ENCODE results near the gene TIMP2. TPM values are rescaled to one million over a fixed set of nuclear protein-coding genes. Genes with fewer than 3 reads are reported as not detected.

TIMP2 gene
- total RNA-seq, 1 experiment from 2014 or later, result 62.4 TPM

GRCh38 chr17:78840530-78840779 lies 84.7 kb downstream of the TIMP2 start:
- TF ChIP-seq REST (IDR thresholded peaks at IDR 0.05; ENCODE audit: insufficient read depth in 1 of 2, low read depth in 2 of 2, low read length in 1 of 2), result no peak; a peak in 1 of 4 replicates
- TF ChIP-seq CTCF (IDR thresholded peaks at IDR 0.05), result no peak
- TF ChIP-seq SIN3A (IDR thresholded peaks at IDR 0.05; ENCODE audit: borderline replicate concordance, insufficient read depth, low read depth, low read length), result 0 out of 2 replicates have a peak, but pooled peaks have one; percentile 40
- peak; percentile 50 for ATAC-seq
- POLR2A ChIA-PET, result no interaction called here
- no TSS peak for BruUV-seq (replicated peaks)
- CTCF ChIA-PET, result no interaction called here
- Histone ChIP-seq H3K27me3 (ENCODE audit: control insufficient read depth, insufficient read depth, low read length) (no peaks in the 10 kb centered on the region), H3K9me3 (ENCODE audit: control insufficient read depth, insufficient read depth, low read depth, low read length) (no peaks in the 10 kb centered on the region), H3K27ac (ENCODE audit: low read length) (peak overlapping the region; percentile 83), H3K36me3 (ENCODE audit: control insufficient read depth, insufficient read depth, low read length) (peaks cover 32% of the 10 kb centered on the region; the same call in 1 of the 2 replicates), H3K4me3 (ENCODE audit: low read depth in 2 of 2, low read length in 2 of 2) (peak overlapping the region; percentile 88 to 94), H3K4me1 (ENCODE audit: control insufficient read depth, insufficient read depth, low read length) (peaks cover 24% of the 10 kb centered on the region)
- intact Hi-C loops (cut with micrococcal nuclease; ENCODE audit: unreplicated experiment) (no loop called here), in situ Hi-C loops (cut with HindIII; ENCODE audit: low pct_unique_long_range_greater_than_20kb, low sequenced_read_pairs) (loop anchor here (25.0 kb wide), 1 partner anchor 353 kb away; no protein-coding TSS in a partner anchor)
- DNase-seq (ENCODE audit: low read depth, low spot score), result no peak

GRCh38 chr17:78839762-78840529 lies 85.2 kb downstream of the TIMP2 start:
- no peaks in the 10 kb centered on the region for H3K27me3 ChIP-seq (ENCODE audit: control insufficient read depth, insufficient read depth, low read length)
- BruUV-seq (replicated peaks), result no TSS peak
- H3K9me3 ChIP-seq (ENCODE audit: control insufficient read depth, insufficient read depth, low read depth, low read length), result no peaks in the 10 kb centered on the region
- DNase-seq (ENCODE audit: low read depth, low spot score) (no peak), ATAC-seq (peak; percentile 10; the same call in 1 of the 2 replicates)
- in situ Hi-C loops (cut with HindIII; ENCODE audit: low pct_unique_long_range_greater_than_20kb, low sequenced_read_pairs) (loop anchor here (25.0 kb wide), 1 partner anchor 353 kb away; no protein-coding TSS in a partner anchor), intact Hi-C loops (cut with micrococcal nuclease; ENCODE audit: unreplicated experiment) (no loop called here)
- peaks cover 36% of the 10 kb centered on the region; the same call in 1 of the 2 replicates for H3K36me3 ChIP-seq (ENCODE audit: control insufficient read depth, insufficient read depth, low read length)
- TF ChIP-seq POLR2AphosphoS5 (IDR thresholded peaks at IDR 0.05; ENCODE audit: low read depth, low read length) (no peak), CTCF (IDR thresholded peaks at IDR 0.05) (no peak), SIN3A (IDR thresholded peaks at IDR 0.05; ENCODE audit: borderline replicate concordance, insufficient read depth, low read depth, low read length) (no peak; the same call in 1 of the 2 replicates), TCF7L2 (IDR thresholded peaks at IDR 0.05; ENCODE audit: low read depth, low read length) (no peak), REST (IDR thresholded peaks at IDR 0.05; ENCODE audit: insufficient read depth in 1 of 2, low read depth in 2 of 2, low read length in 1 of 2) (no peak)
- ChIA-PET POLR2A (no interaction called here), CTCF (no interaction called here)
- peaks cover 24% of the 10 kb centered on the region for H3K4me1 ChIP-seq (ENCODE audit: control insufficient read depth, insufficient read depth, low read length)
- H3K4me3 ChIP-seq (ENCODE audit: low read depth in 2 of 2, low read length in 2 of 2), result peak overlapping the region; percentile 88 to 94
- H3K27ac ChIP-seq (ENCODE audit: low read length), result peak overlapping the region; percentile 83
